ENCODE data around the gene CLMP. TPM values are rescaled to one million over a fixed set of nuclear protein-coding genes. Genes with fewer than 3 reads are reported as not detected.

Gene CLMP
- total and polyA plus RNA-seq, 2 donors (not counting 3 experiments of a cell fraction or from before 2014, with no cell fraction given), result 0.03 to 0.18 TPM

- Histone ChIP-seq H3K4me3 (replicated peaks in 1 of 3; ENCODE audit: insufficient read depth in 1 of 3, low read depth in 1 of 3, low read length in 3 of 3) (no peak overlapping the region), H3K9me1 (replicated peaks; ENCODE audit: control insufficient read depth, extremely low read depth, insufficient read depth, low read length) (no peaks in the 10 kb centered on the region), H3K79me2 (ENCODE audit: control insufficient read depth, insufficient read depth, low read length) (no peaks in the 10 kb centered on the region), H3K9me3 (replicated peaks; ENCODE audit: control insufficient read depth, insufficient read depth, low read length) (no peaks in the 10 kb centered on the region), H3K9ac (replicated peaks; ENCODE audit: extremely low read depth, insufficient read depth, low read length) (no peak overlapping the region), H3K4me1 (ENCODE audit: control insufficient read depth, extremely low read depth, insufficient read depth, low read length) (no peaks in the 10 kb centered on the region), H4K20me1 (replicated peaks; ENCODE audit: control insufficient read depth, extremely low read depth, insufficient read depth, low read length) (no peaks in the 10 kb centered on the region), H3K4me2 (ENCODE audit: insufficient read depth, low read length) (no peak overlapping the region), H3K27ac (ENCODE audit: insufficient read depth, low read depth, low read length) (no peak overlapping the region), H2AFZ (ENCODE audit: low read depth, low read length) (no peak overlapping the region), H3K36me3 (ENCODE audit: control insufficient read depth in 2 of 2, extremely low read depth in 1 of 2, insufficient read depth in 2 of 2, low read length in 2 of 2) (no peaks in the 10 kb centered on the region), H3K27me3 (ENCODE audit: control insufficient read depth in 2 of 2, insufficient read depth in 2 of 2, low read length in 2 of 2) (no peaks in the 10 kb centered on the region)
- FAIRE-seq (no peak), DNase-seq (ENCODE audit: low read depth, low spot score) (no peak)
- BruUV-seq (replicated peaks), result no TSS peak
- intact Hi-C loops (cut with micrococcal nuclease) (loop anchor here (5.0 kb wide), 1 partner anchor 57 kb away; no protein-coding TSS in a partner anchor), dilution Hi-C loops (cut with MboI; ENCODE audit: extremely low pct_ligation_motif_present, low sequenced_read_pairs) (loop anchor here (25.0 kb wide), 1 partner anchor 152 kb away; no protein-coding TSS in a partner anchor)
- POLR2A ChIA-PET, result no interaction called here
- CTCF ChIA-PET, result interaction anchor here (0.8 to 21.7 kb wide), 12 partner anchors 8 to 368 kb away, joined by 3 to 587 read pairs (median 6); no protein-coding TSS in a partner anchor
- TF ChIP-seq EZH2 (IDR thresholded peaks at IDR 0.05; ENCODE audit: borderline replicate concordance, low read depth, low read length, severe bottlenecking), result no peak
- no peak for TF ChIP-seq POLR2A (IDR thresholded peaks at IDR 0.05; ENCODE audit: low read depth, low read length)
- TF ChIP-seq FOS (IDR thresholded peaks at IDR 0.05; ENCODE audit: borderline replicate concordance, insufficient read depth, low read length), result no peak
- TF ChIP-seq MAX (IDR thresholded peaks at IDR 0.05; ENCODE audit: insufficient read depth, insufficient read length), result no peak
- no peak for TF ChIP-seq GATA2 (IDR thresholded peaks at IDR 0.05; ENCODE audit: insufficient read depth, insufficient read length, low read depth, low read length)
- no peak for TF ChIP-seq MYC (IDR thresholded peaks at IDR 0.05; ENCODE audit: low read depth, low read length)
- no peak for TF ChIP-seq CTCF (IDR thresholded peaks at IDR 0.05; ENCODE audit: extremely low read depth in 1 of 2, insufficient read depth in 1 of 2, low read depth in 1 of 2, low read length in 2 of 2)
- no peak for TF ChIP-seq JUN (IDR thresholded peaks at IDR 0.05; ENCODE audit: borderline replicate concordance, insufficient read depth, insufficient read length, low read depth)
- no peak for TF ChIP-seq POLR2AphosphoS5 (IDR thresholded peaks at IDR 0.05; ENCODE audit: insufficient read depth, low read depth, low read length)
Measured at GRCh38 chr11:123110397-123110796, 84.7 kb downstream of the CLMP start.
